Testis (tissue), 5 donors: Measurements from ENCODE around the gene SDC1. TPM values are rescaled to one million over a fixed set of nuclear protein-coding genes. Genes with fewer than 3 reads are reported as not detected.
"Not testable (repeated sequence)": the region's sequence is repeated elsewhere in the genome, so short reads cannot be mapped to it uniquely, and the experiment has no call there.

Source experiments
- DNase-seq: peaks from one replicate; pipeline ENCODE4 v3.0.0-alpha.2; 2019
- H3K27ac ChIP-seq, 2 donors: fragments of 200-600 bp; sonication (generic); one replicate each; pipeline ENCODE4 v1.5.1; 2019
- H3K27me3 ChIP-seq: fragments of 200-600 bp; sonication (generic); one replicate; pipeline ENCODE4 v1.5.1; 2019
- H3K36me3 ChIP-seq: fragments of 200-600 bp; sonication (generic); one replicate; pipeline ENCODE4 v1.5.1; 2017; ENCODE audit warnings: low read depth; ENCODE audit errors: missing control alignments
- H3K4me1 ChIP-seq: fragments of 200-600 bp; sonication (generic); one replicate; pipeline ENCODE4 v1.5.1; 2019
- H3K4me3 ChIP-seq, 2 donors: fragments of 200-600 bp; sonication (generic); one replicate each; pipeline ENCODE4 v1.5.1; 2017 to 2019
- H3K9me3 ChIP-seq: fragments of 200-600 bp; sonication (generic); one replicate; pipeline ENCODE4 v1.5.1; 2017
- CTCF ChIP-seq, 3 experiments: fragments of 450-650 bp in 2 of 3; fragments of 200-600 bp in 1 of 3; sonication (generic) in 1 of 3; IDR thresholded peaks; one replicate each; pipeline ENCODE4 v1.5.1; 2016 to 2019; ENCODE audit warnings: antibody characterized with exemption in 3 of 3, mild to moderate bottlenecking in 2 of 3, moderate library complexity in 1 of 3
- POLR2A ChIP-seq: fragments of 450-650 bp; IDR thresholded peaks from one replicate; pipeline ENCODE4 v1.6.1; 2017; ENCODE audit warnings: antibody characterized with exemption, mild to moderate bottlenecking, moderate library complexity
- WGBS, 2 donors: methylation state at CpG; one replicate each; pipeline ENCODE4 v1.1.5; 2018; 5-methylcytosine and 5-hydroxymethylcytosine counted together
- intact Hi-C: fragments of 100-400 bp; cut with DNase I; formaldehyde crosslinking; loops from one replicate; pipeline ENCODE4 v1.15.1; 2023; ENCODE audit warnings: low total_unique reads
- long read RNA-seq, 2 donors: transcript quantifications; one replicate each; lab custom pipeline, GENCODE V29; 2026
- polyA plus RNA-seq: library from polyadenylated mRNA; stranded (reverse); fragments of 350-450 nt; fragmentation: Illumina TruSeq; extraction: RNeasy Lipid Tissue Mini Kit (QIAGEN cat#74804); gene quantifications from one replicate; pipeline ENCODE4 v1.2.3, GENCODE V29; 2014; ENCODE audit warnings: low read depth, low replicate concordance; ENCODE audit not compliant: insufficient read depth
- total RNA-seq, 2 donors: library from RNA; depleted of rRNA; stranded (reverse); fragments of >200 nt; gene quantifications; one replicate each; pipeline ENCODE4 v1.2.3, GENCODE V29; 2016

The SDC1 gene
- total RNA-seq (1 to 10 TPM; 8.7 to 9.2 TPM), polyA plus RNA-seq (11.9 TPM)
- long read RNA-seq, donor 1, partial matches to known transcripts, result 0 of 1 reads
- long read RNA-seq, donor 1, other reads (novel, unspliced or antisense), result 0 of 1 reads
- long read RNA-seq, donor 2, partial matches to known transcripts, result 0 of 3 reads
- long read RNA-seq, donor 2, other reads (novel, unspliced or antisense), result 0 of 3 reads

- TF ChIP-seq CTCF (IDR thresholded peaks at IDR 0.05), result no peak
- WGBS, 2 donors, result 0 to 2% methylated on average over 25 to 51 of the region's 65 CpGs
- Histone ChIP-seq H3K4me3 (peak within 1 kb of the TSS; percentile 51 to 61), H3K4me1 (peaks cover 10% of the 10 kb centered on the region), H3K27ac (peak within 1 kb of the TSS; percentile 56 to 59), H3K27me3 (no peaks in the 10 kb centered on the region), H3K36me3 (no peaks in the 10 kb centered on the region), H3K9me3 (no peaks in the 10 kb centered on the region)
- intact Hi-C loops, result loop anchor here (10.0 kb wide), 1 partner anchor 90 kb away; no protein-coding TSS in a partner anchor
- DNase-seq, result peak; percentile 53
Measured at GRCh38 chr2:20224716-20225293, at the start of gene SDC1. Gene SDC1, minus strand, starts transcription at chr2:20225130. Its CDS starts 263 bp downstream, at chr2:20224867.

- intact Hi-C loops, result no loop called here
- DNase-seq, result no peak
- Histone ChIP-seq H3K36me3 (no peaks in the 10 kb centered on the region), H3K4me3 (no peak overlapping the region), H3K27me3 (no peaks in the 10 kb centered on the region), H3K9me3 (no peaks in the 10 kb centered on the region), H3K27ac (no peak overlapping the region), H3K4me1 (no peaks in the 10 kb centered on the region)
- WGBS, 2 donors, result 91 to 92% methylated on average over 4 of the region's 4 CpGs
- TF ChIP-seq CTCF (IDR thresholded peaks at IDR 0.05) (no peak), POLR2A (no peak)
Measured at GRCh38 chr2:20273042-20273441, 48.1 kb upstream of the SDC1 start.

GRCh38 chr2:20268317-20268716, 43.4 kb upstream of the SDC1 start:
- H3K4me3 ChIP-seq, H3K9me3 ChIP-seq, H3K4me1 ChIP-seq, intact Hi-C loops, DNase-seq, H3K36me3 ChIP-seq, H3K27ac ChIP-seq, H3K27me3 ChIP-seq: not testable (repeated sequence)
- 91 to 92% methylated on average over 6 of the region's 6 CpGs for WGBS, 2 donors

GRCh38 chr2:20267529-20267928, 42.6 kb upstream of the SDC1 start:
- TF ChIP-seq CTCF (IDR thresholded peaks at IDR 0.05) (no peak), POLR2A (no peak)
- 66 to 83% methylated on average over 2 of the region's 2 CpGs for WGBS, 2 donors
- no peak for DNase-seq
- no peaks in the 10 kb centered on the region for H3K9me3 ChIP-seq
- H3K36me3 ChIP-seq, result no peaks in the 10 kb centered on the region
- intact Hi-C loops, result no loop called here
- no peak overlapping the region for H3K27ac ChIP-seq
- H3K4me1 ChIP-seq, result no peaks in the 10 kb centered on the region
- H3K27me3 ChIP-seq, result no peaks in the 10 kb centered on the region
- no peak overlapping the region for H3K4me3 ChIP-seq

- Histone ChIP-seq H3K9me3 (no peaks in the 10 kb centered on the region), H3K4me1 (no peaks in the 10 kb centered on the region), H3K4me3 (no peak overlapping the region), H3K27me3 (no peaks in the 10 kb centered on the region), H3K36me3 (no peaks in the 10 kb centered on the region), H3K27ac (no peak overlapping the region)
- no peak for DNase-seq
- no peak for TF ChIP-seq POLR2A
- TF ChIP-seq CTCF (IDR thresholded peaks at IDR 0.05), result no peak
- WGBS, 2 donors, result 72 to 80% methylated on average over 2 of the region's 2 CpGs
- intact Hi-C loops, result no loop called here
Measured at GRCh38 chr2:20264629-20265028, 39.7 kb upstream of the SDC1 start.
